A549 (cell line): ENCODE results near the gene MRFAP1L1. TPM values are rescaled to one million over a fixed set of nuclear protein-coding genes. Genes with fewer than 3 reads are reported as not detected.

Source experiments
- ATAC-seq, 2 experiments: fragments of 200-7000 bp in 1 of 2; fragments of >200 bp in 1 of 2; cut with Nextera tagmentation in 1 of 2; cut with Tn5 transposase in 1 of 2; 3 replicates each; pipeline versions ENCODE4 v1.8.0 to v1.9.1; 2018 to 2020; ENCODE audit warnings: mild to moderate bottlenecking in 1 of 2, moderate library complexity in 1 of 2
- CTCF ChIA-PET: fragments of 300-600 bp; sonication (Branson Sonifier 250); formaldehyde crosslinking; extraction: SDS; loops from one replicate; lab custom pipeline; 2021; ENCODE audit warnings: antibody characterized with exemption, inconsistent platforms; lab: Yijun Ruan, JAX
- POLR2A ChIA-PET: fragments of 350-600 bp; formaldehyde crosslinking; extraction: SDS; loops from one replicate; lab custom pipeline; 2021; ENCODE audit warnings: antibody characterized with exemption, inconsistent platforms; lab: Yijun Ruan, JAX
- DNase-seq, 2 experiments: peaks; one replicate each; pipeline versions ENCODE4 v3.0.0 to v3.0.0-alpha.2; 2011 to 2016; ENCODE audit warnings: low read depth in 1 of 2, low spot score in 1 of 2
- FAIRE-seq: peaks from 2 replicates; lab custom pipeline; 2011; peaks lifted over from hg19 to GRCh38; lab: Jason Lieb, UNC
- H3K27ac ChIP-seq, 2 experiments: fragments of >200 bp; sonication (Bioruptor Twin); formaldehyde crosslinking; 3 replicates each; pipeline ENCODE4 v1.5.1; 2016 to 2017
- H3K4me1 ChIP-seq: fragments of >200 bp; sonication (Bioruptor Twin); formaldehyde crosslinking; 3 replicates; pipeline ENCODE4 v1.6.1; 2016
- H3K4me2 ChIP-seq: fragments of >200 bp; sonication (Bioruptor Twin); formaldehyde crosslinking; 3 replicates; pipeline ENCODE4 v1.6.1; 2016
- H3K4me3 ChIP-seq: fragments of >200 bp; sonication (Bioruptor Twin); formaldehyde crosslinking; 3 replicates; pipeline ENCODE4 v1.5.1; 2016
- H3K9me3 ChIP-seq: fragments of >200 bp; sonication (Bioruptor Twin); formaldehyde crosslinking; 3 replicates; pipeline ENCODE4 v1.6.1; 2016
- CHD4 ChIP-seq: fragments of 200-600 bp; sonication (generic); IDR thresholded peaks from 2 replicates; pipeline ENCODE4 v1.6.1; 2016; ENCODE audit warnings: antibody characterized with exemption, mild to moderate bottlenecking, borderline replicate concordance
- E2F6 ChIP-seq: IDR thresholded peaks from 2 replicates; pipeline ENCODE4 v1.6.1; 2012; ENCODE audit warnings: low read depth, borderline replicate concordance
- EHMT2 ChIP-seq: fragments of 200-600 bp; sonication (generic); IDR thresholded peaks from 2 replicates; pipeline ENCODE4 v1.6.1; 2016; ENCODE audit warnings: antibody characterized with exemption, low read depth, mild to moderate bottlenecking, moderate library complexity
- ELK1 ChIP-seq: fragments of 150-350 bp; IDR thresholded peaks from 2 replicates; pipeline ENCODE4 v1.6.1; 2014; ENCODE audit warnings: low read depth, mild to moderate bottlenecking, low read length
- EP300 ChIP-seq, 2 experiments: fragments of >200 bp; sonication (Bioruptor Twin); formaldehyde crosslinking; IDR thresholded peaks; 2 replicates in 1 of 2; 3 replicates in 1 of 2; pipeline ENCODE4 v1.6.1; 2016 to 2017
- FOSL2 ChIP-seq, 2 experiments: fragments of 450-650 bp in 1 of 2; fragments of >200 bp in 1 of 2; sonication (Bioruptor Twin) in 1 of 2; formaldehyde crosslinking; IDR thresholded peaks; 2 replicates each; pipeline versions ENCODE4 v1.5.0 to v1.6.1; 2016 to 2020; ENCODE audit warnings: mild to moderate bottlenecking in 1 of 2, moderate library complexity in 1 of 2
- FOXS1 ChIP-seq: fragments of 250-450 bp; sonication (Bioruptor Pico); IDR thresholded peaks from 2 replicates; pipeline ENCODE4 v1.5.0; 2020; ENCODE audit warnings: mild to moderate bottlenecking, moderate library complexity
- GATA3 ChIP-seq: IDR thresholded peaks from 2 replicates; pipeline ENCODE4 v1.6.1; 2012; ENCODE audit warnings: borderline replicate concordance
- HDAC2 ChIP-seq: fragments of 200-600 bp; sonication (generic); IDR thresholded peaks from 2 replicates; pipeline ENCODE4 v1.6.1; 2016
- HES2 ChIP-seq: fragments of >200 bp; sonication (Bioruptor Twin); formaldehyde crosslinking; IDR thresholded peaks from 2 replicates; pipeline ENCODE4 v1.6.1; 2016
- HEYL ChIP-seq: fragments of 250-450 bp; sonication (Bioruptor Pico); IDR thresholded peaks from 2 replicates; pipeline ENCODE4 v1.8.0; 2021; ENCODE audit warnings: mild to moderate bottlenecking, moderate library complexity
- HOXA7 ChIP-seq: fragments of 250-450 bp; sonication (Bioruptor Pico); IDR thresholded peaks from 2 replicates; pipeline ENCODE4 v1.5.0; 2020; ENCODE audit warnings: mild to moderate bottlenecking, moderate library complexity
- HOXB5 ChIP-seq: fragments of 250-450 bp; sonication (Bioruptor Pico); IDR thresholded peaks from 2 replicates; pipeline ENCODE4 v1.5.0; 2020; ENCODE audit warnings: mild to moderate bottlenecking, moderate library complexity
- JUN ChIP-seq, 2 experiments: fragments of >200 bp; sonication (Bioruptor Twin); formaldehyde crosslinking; IDR thresholded peaks; 2 replicates in 1 of 2; 3 replicates in 1 of 2; pipeline ENCODE4 v1.6.1; 2016 to 2017
- JUNB ChIP-seq: fragments of >200 bp; sonication (Bioruptor Twin); formaldehyde crosslinking; IDR thresholded peaks from 2 replicates; pipeline ENCODE4 v1.6.1; 2016
- KDM1A ChIP-seq: fragments of 200-600 bp; sonication (generic); IDR thresholded peaks from 2 replicates; pipeline ENCODE4 v1.6.1; 2016; ENCODE audit warnings: low read depth, mild to moderate bottlenecking
- KDM5A ChIP-seq: fragments of 200-600 bp; sonication (generic); IDR thresholded peaks from 2 replicates; pipeline ENCODE4 v1.6.1; 2016; ENCODE audit warnings: antibody characterized with exemption, mild to moderate bottlenecking
- MAFK ChIP-seq: fragments of 450-650 bp; IDR thresholded peaks from 2 replicates; pipeline ENCODE4 v1.6.1; 2014; ENCODE audit not compliant: partially characterized antibody
- MAZ ChIP-seq: fragments of 150-350 bp; IDR thresholded peaks from 2 replicates; pipeline ENCODE4 v1.6.1; 2014; ENCODE audit warnings: antibody characterized with exemption, low read depth, low read length, borderline replicate concordance
- MYC ChIP-seq: IDR thresholded peaks from 2 replicates; pipeline ENCODE4 v1.6.1; 2012; ENCODE audit warnings: mild to moderate bottlenecking, inconsistent platforms, low read length, improper control_type of control experiment, borderline replicate concordance
- NR3C1 ChIP-seq: fragments of >200 bp; sonication (Bioruptor Twin); formaldehyde crosslinking; IDR thresholded peaks from 3 replicates; pipeline ENCODE4 v1.6.1; 2017
- PBX3 ChIP-seq: IDR thresholded peaks from 2 replicates; pipeline ENCODE4 v1.6.1; 2012
- POLR2A ChIP-seq: IDR thresholded peaks from 2 replicates; pipeline ENCODE4 v1.6.1; 2012; ENCODE audit warnings: mild to moderate bottlenecking, low read length
- RAD21 ChIP-seq, 2 experiments: fragments of >200 bp in 1 of 2; sonication (Bioruptor Twin) in 1 of 2; formaldehyde crosslinking in 1 of 2; IDR thresholded peaks in 1 of 2; conservative IDR thresholded peaks in 1 of 2; 2 replicates in 1 of 2; 3 replicates in 1 of 2; pipeline ENCODE4 v1.6.1; 2012 to 2018; ENCODE audit warnings: inconsistent platforms in 1 of 2
- RCOR1 ChIP-seq: fragments of 150-350 bp; IDR thresholded peaks from 2 replicates; pipeline ENCODE4 v1.6.1; 2014; ENCODE audit warnings: antibody characterized with exemption, low read length, low read depth
- RNF2 ChIP-seq: fragments of 200-600 bp; sonication (generic); IDR thresholded peaks from 2 replicates; pipeline ENCODE4 v1.6.1; 2016; ENCODE audit warnings: low read depth, mild to moderate bottlenecking, antibody characterized with exemption, moderate library complexity, borderline replicate concordance
- SMC3 ChIP-seq: fragments of >200 bp; sonication (Bioruptor Twin); formaldehyde crosslinking; IDR thresholded peaks from 3 replicates; pipeline ENCODE4 v1.6.1; 2018; ENCODE audit warnings: inconsistent platforms
- USF2 ChIP-seq: fragments of 450-650 bp; IDR thresholded peaks from 2 replicates; pipeline ENCODE4 v1.6.1; 2014; ENCODE audit warnings: antibody characterized with exemption
- ZFP36 ChIP-seq: fragments of 450-650 bp; IDR thresholded peaks from 2 replicates; pipeline ENCODE4 v1.6.1; 2014; ENCODE audit warnings: borderline replicate concordance; ENCODE audit not compliant: partially characterized antibody
- WGBS: methylation state at CpG from one replicate; pipeline ENCODE4 v1.1.6; 2017; ENCODE audit errors: missing lambda C conversion rate; 5-methylcytosine and 5-hydroxymethylcytosine counted together
- polyA plus RNA-seq, 4 experiments: library from polyadenylated mRNA; depleted of rRNA in 3 of 4; stranded (reverse); fragments of >200 nt; fragmentation: RNase III in 1 of 4; extraction: RNeasy Plus Mini Kit Qiagen cat#74134 plus additional on column Dnase treatment in 1 of 4; gene quantifications; 2 replicates in 3 of 4; 3 replicates in 1 of 4; pipeline ENCODE4 v1.2.3, GENCODE V29; 2011 to 2017

The MRFAP1L1 gene
- polyA plus RNA-seq, 2 of the 4 experiments (the other 2 are of a cell fraction) = 46.1 to 78.2 TPM

GRCh38 chr4:6699903-6700302, 9.8 kb downstream of the MRFAP1L1 start:
- ChIA-PET CTCF (interaction anchor here (0.6 to 1.4 kb wide), 3 partner anchors 33 to 449 kb away, joined by 3 to 4 read pairs (median 3); no protein-coding TSS in a partner anchor), POLR2A (no interaction called here)
- DNase-seq = no peak
- H3K27ac ChIP-seq = no peak overlapping the region
- WGBS = 58% methylated on average over 1 of the region's 1 CpG
- no peak for ATAC-seq
- no peak overlapping the region for H3K4me2 ChIP-seq
- no peak for FAIRE-seq
- H3K4me3 ChIP-seq = no peak overlapping the region
- no peak for TF ChIP-seq HES2
- no peak for TF ChIP-seq MAFK
- TF ChIP-seq EHMT2 = no peak
- TF ChIP-seq ELK1 = no peak
- no peak for TF ChIP-seq USF2
- TF ChIP-seq NR3C1 = no peak
- TF ChIP-seq ZFP36 = no peak
- no peak for TF ChIP-seq POLR2A
- no peak for TF ChIP-seq HOXB5 (CRISPR knock-in tag)
- TF ChIP-seq FOSL2 (IDR thresholded peaks at IDR 0.05) = no peak
- no peak for TF ChIP-seq FOSL2 (CRISPR knock-in tag; IDR thresholded peaks at IDR 0.05)
- TF ChIP-seq FOXS1 (CRISPR knock-in tag) = no peak
- TF ChIP-seq HEYL (CRISPR knock-in tag) = no peak
- no peak for TF ChIP-seq HOXA7 (CRISPR knock-in tag)
- TF ChIP-seq CHD4 = no peak
- TF ChIP-seq E2F6 = no peak
- no peak for TF ChIP-seq GATA3
- TF ChIP-seq RCOR1 = no peak
- TF ChIP-seq JUN (IDR thresholded peaks at IDR 0.05) = no peak
- TF ChIP-seq, all 56 proteins: peak for 0
- Histone ChIP-seq H3K4me1 (peaks cover 22% of the 10 kb centered on the region), H3K9me3 (peaks cover 14% of the 10 kb centered on the region)

- TF ChIP-seq ELK1 (no peak), MAZ (no peak), KDM5A (no peak), JUNB (no peak), HES2 (no peak), SMC3 (no peak), RNF2 (no peak), MYC (no peak), HEYL (CRISPR knock-in tag) (no peak), RAD21 (conservative IDR thresholded peaks at IDR 0.05 in 1 of 2, IDR thresholded peaks at IDR 0.05 in 1 of 2) (no peak), KDM1A (no peak), EP300 (IDR thresholded peaks at IDR 0.05) (no peak), HDAC2 (no peak), PBX3 (no peak), FOSL2 (IDR thresholded peaks at IDR 0.05) (no peak), FOSL2 (CRISPR knock-in tag; IDR thresholded peaks at IDR 0.05) (no peak), EHMT2 (no peak), CHD4 (no peak)
- TF ChIP-seq, all 56 proteins: peak for 0
- Histone ChIP-seq H3K27ac (no peak overlapping the region), H3K9me3 (peaks cover 14% of the 10 kb centered on the region), H3K4me1 (peaks cover 27% of the 10 kb centered on the region), H3K4me2 (no peak overlapping the region), H3K4me3 (no peak overlapping the region)
- ChIA-PET CTCF (interaction anchor here (1.4 kb wide), 1 partner anchor 368 kb away, joined by 3 read pairs; no protein-coding TSS in a partner anchor), POLR2A (no interaction called here)
- no peak for ATAC-seq
- 80% methylated on average over 5 of the region's 5 CpGs for WGBS
- DNase-seq = no peak
- FAIRE-seq = no peak
Observed at GRCh38 chr4:6699388-6699787, 10.3 kb downstream of the MRFAP1L1 start.
